K562 (cell line): ENCODE measurements around the gene WWOX. TPM values are rescaled to one million over a fixed set of nuclear protein-coding genes. Genes with fewer than 3 reads are reported as not detected.

Source experiments
- ATAC-seq: fragments of 200-7000 bp; cut with Tn5 transposase; 3 replicates; pipeline ENCODE4 v1.9.1; 2020; ENCODE audit warnings: moderate library complexity
- BruUV-seq: library from RNA; stranded (reverse); fragments of 400-500 nt; replicated peaks from 2 replicates; lab custom pipeline; 2021; lab: Mats Ljungman, UMichigan
- CTCF ChIA-PET: fragments of 300-600 bp; formaldehyde crosslinking; extraction: SDS; loops from one replicate; lab custom pipeline; 2021; ENCODE audit warnings: low intra/inter-chr PET ratio; lab: Yijun Ruan, JAX
- POLR2A ChIA-PET: fragments of 300-600, 350-650 bp; sonication (Branson Sonifier 250); formaldehyde crosslinking; extraction: SDS; loops from one replicate; lab custom pipeline; 2021; ENCODE audit warnings: antibody characterized with exemption, inconsistent platforms; lab: Yijun Ruan, JAX
- DNase-seq, 4 experiments: peaks; one replicate each; pipeline versions ENCODE4 v3.0.0 to v3.0.0-alpha.2; 2011 to 2018; ENCODE audit warnings: low spot score in 3 of 4, mixed read lengths in 3 of 4; ENCODE audit errors: extremely low read depth in 1 of 4
- FAIRE-seq: peaks from 2 replicates; lab custom pipeline; 2011; peaks lifted over from hg19 to GRCh38; lab: Jason Lieb, UNC
- H2AFZ ChIP-seq: 2 replicates; pipeline ENCODE4 v1.6.0; 2011; ENCODE audit warnings: low read depth, low read length, control low read depth, inconsistent platforms
- H3K27ac ChIP-seq: fragments of 200-600 bp; 3 replicates; pipeline ENCODE4 v1.8.0; 2011; ENCODE audit warnings: low read depth, mild to moderate bottlenecking, control low read depth, inconsistent platforms, low read length, moderate library complexity, mixed read lengths; ENCODE audit errors: extremely low read depth
- H3K27me3 ChIP-seq, 2 experiments: fragments of 300-600 bp in 1 of 2; 2 replicates in 1 of 2; 3 replicates in 1 of 2; pipeline versions ENCODE4 v1.6.0 to v1.8.0; 2011; ENCODE audit warnings: inconsistent platforms in 2 of 2, low read length in 2 of 2, mild to moderate bottlenecking in 1 of 2, mixed read lengths in 1 of 2, moderate library complexity in 1 of 2; ENCODE audit not compliant: control insufficient read depth in 2 of 2, insufficient read depth in 2 of 2
- H3K36me3 ChIP-seq: fragments of 300-600 bp; 3 replicates; pipeline ENCODE4 v1.8.0; 2011; ENCODE audit warnings: mild to moderate bottlenecking, low read length, inconsistent platforms; ENCODE audit not compliant: control insufficient read depth, insufficient read depth
- H3K4me1 ChIP-seq, 2 experiments: fragments of 200-600 bp in 1 of 2; replicated peaks in 1 of 2; 2 replicates in 1 of 2; 3 replicates in 1 of 2; pipeline versions ENCODE4 v1.5.1 to v1.8.0; 2011; ENCODE audit warnings: inconsistent platforms in 2 of 2, low read length in 2 of 2, mild to moderate bottlenecking in 1 of 2, mixed read lengths in 1 of 2, moderate library complexity in 1 of 2; ENCODE audit not compliant: control insufficient read depth in 2 of 2, insufficient read depth in 2 of 2
- H3K4me2 ChIP-seq: 2 replicates; pipeline ENCODE4 v1.6.1; 2011; ENCODE audit warnings: low read length, control low read depth, inconsistent platforms, mixed read lengths; ENCODE audit not compliant: insufficient read depth
- H3K4me3 ChIP-seq: fragments of 200-600 bp; sonication (generic), shearing (Covaris generic); 2 replicates; pipeline ENCODE4 v1.5.1; 2016; ENCODE audit warnings: control low read depth, inconsistent platforms
- H3K79me2 ChIP-seq: fragments of 200-600 bp; 3 replicates; pipeline ENCODE4 v1.8.0; 2011; ENCODE audit warnings: low read length, inconsistent platforms; ENCODE audit not compliant: control insufficient read depth, insufficient read depth
- H3K9ac ChIP-seq, 2 experiments: 2 replicates each; pipeline versions ENCODE4 v1.6.0 to v1.6.1; 2011; ENCODE audit warnings: low read depth in 2 of 2, low read length in 2 of 2, control low read depth in 1 of 2, inconsistent platforms in 1 of 2, mild to moderate bottlenecking in 1 of 2, mixed read lengths in 1 of 2; ENCODE audit not compliant: insufficient read depth in 1 of 2
- H3K9me1 ChIP-seq: one replicate; pipeline ENCODE4 v1.6.0; 2011; ENCODE audit warnings: inconsistent platforms, mild to moderate bottlenecking, low read length, moderate library complexity; ENCODE audit not compliant: control insufficient read depth, insufficient read depth
- H3K9me3 ChIP-seq: replicated peaks from 2 replicates; pipeline ENCODE4 v1.5.1; 2011; ENCODE audit warnings: low read depth, low read length, inconsistent platforms; ENCODE audit not compliant: control insufficient read depth, insufficient read depth
- H4K20me1 ChIP-seq: replicated peaks from 2 replicates; pipeline ENCODE4 v1.6.1; 2011; ENCODE audit warnings: low read length, inconsistent platforms, mixed read lengths; ENCODE audit not compliant: control insufficient read depth, insufficient read depth
- EZH2 ChIP-seq: IDR thresholded peaks from 2 replicates; pipeline ENCODE4 v1.6.1; 2012; ENCODE audit warnings: low read depth, mild to moderate bottlenecking, inconsistent platforms, low read length, borderline replicate concordance
- HMGXB4 ChIP-seq: sonication (generic); formaldehyde crosslinking; IDR thresholded peaks from 2 replicates; pipeline ENCODE4 v1.8.1; 2023; ENCODE audit warnings: mild to moderate bottlenecking, missing genetic modification reagents
- JUN ChIP-seq, 2 experiments: sonication (generic) in 1 of 2; formaldehyde crosslinking in 1 of 2; IDR thresholded peaks; 2 replicates each; pipeline versions ENCODE4 v1.6.1 to v1.8.0; 2012 to 2022; ENCODE audit warnings: borderline replicate concordance in 2 of 2, mild to moderate bottlenecking in 2 of 2, improper control_type of control experiment in 1 of 2, low read depth in 1 of 2, low read length in 1 of 2, missing genetic modification reagents in 1 of 2
- KLF1 ChIP-seq: fragments of 450-650 bp; IDR thresholded peaks from 2 replicates; pipeline ENCODE4 v1.6.1; 2016; ENCODE audit warnings: missing genetic modification characterization, missing compliant biosample characterization
- RBFOX2 ChIP-seq: fragments of 200-400 bp; formaldehyde crosslinking; IDR thresholded peaks from 2 replicates; pipeline ENCODE4 v1.6.1; 2017; ENCODE audit warnings: low read depth, mild to moderate bottlenecking, low read length, moderate library complexity
- RNF219 ChIP-seq: fragments of 250-450 bp; sonication (Bioruptor Pico); IDR thresholded peaks from 2 replicates; pipeline ENCODE4 v1.5.0; 2022; ENCODE audit warnings: mild to moderate bottlenecking
- SNIP1 ChIP-seq: fragments of 450-650 bp; IDR thresholded peaks from 2 replicates; pipeline ENCODE4 v1.7.1; 2017; ENCODE audit warnings: low read depth, mild to moderate bottlenecking
- TAF9B ChIP-seq: fragments of 450-650 bp; IDR thresholded peaks from 2 replicates; pipeline ENCODE4 v1.6.1; 2018; ENCODE audit warnings: mild to moderate bottlenecking; ENCODE audit not compliant: partially characterized antibody
- WHSC1 ChIP-seq: IDR thresholded peaks from one replicate; pipeline ENCODE4 v1.6.1; 2012; ENCODE audit warnings: low read length, control low read depth, inconsistent platforms
- ZC3H8 ChIP-seq: fragments of 450-650 bp; IDR thresholded peaks from 2 replicates; pipeline ENCODE4 v1.6.1; 2017
- ZFP36 ChIP-seq: fragments of 150-350 bp; IDR thresholded peaks from 2 replicates; pipeline ENCODE4 v1.6.1; 2018; ENCODE audit warnings: low read length, low read depth; ENCODE audit not compliant: partially characterized antibody
- ZNF282 ChIP-seq: sonication (generic); formaldehyde crosslinking; IDR thresholded peaks from 2 replicates; pipeline ENCODE4 v1.8.1; 2023; ENCODE audit warnings: missing genetic modification reagents
- WGBS: fragments of 100-300 bp; shearing (Covaris generic); methylation state at CpG from one replicate; pipeline ENCODE4 v1.1.6; 2016; ENCODE audit warnings: low coverage, mixed read lengths; ENCODE audit not compliant: insufficient coverage; ENCODE audit errors: missing lambda C conversion rate; 5-methylcytosine and 5-hydroxymethylcytosine counted together
- in situ Hi-C: fragments of 300-500 bp; cut with MboI; formaldehyde crosslinking; loops from 4 replicates; pipeline ENCODE4 v1.15.0; 2018; ENCODE audit warnings: inconsistent platforms, mixed read lengths
- intact Hi-C: fragments of 100-400 bp; cut with micrococcal nuclease; formaldehyde crosslinking; loops from 2 replicates; pipeline ENCODE4 v1.14.2; 2022
- polyA plus RNA-seq, 8 experiments: library from polyadenylated mRNA; depleted of rRNA in 4 of 8; stranded (reverse) in 5 of 8; unstranded in 3 of 8; fragments of >200 nt; fragmentation: Nextera tagmentation in 2 of 8; fragmentation: Illumina TruSeq in 1 of 8; extraction: Ambion mirVana in 2 of 8; extraction: Trizol in 1 of 8; gene quantifications; 2 replicates each; pipeline versions ENCODE4 v1.2.1 to v1.2.3, GENCODE V29; 2011 to 2014; ENCODE audit warnings: inconsistent platforms in 1 of 8, missing spikeins in 1 of 8
- total RNA-seq, 7 experiments: library from RNA; depleted of rRNA in 6 of 7; stranded (reverse); fragments of >200 nt in 6 of 7; fragmentation: Illumina TruSeq in 2 of 7; extraction: Trizol in 2 of 7; gene quantifications; 2 replicates each; pipeline versions ENCODE4 v1.2.1 to v1.2.3, GENCODE V29; 2011 to 2021; ENCODE audit warnings: low replicate concordance in 1 of 7
- TF ChIP-seq, protein P1 (sequence below): fragments of 450-650 bp; IDR thresholded peaks from 2 replicates; pipeline ENCODE4 v1.6.1; 2017; ENCODE audit warnings: antibody characterized with exemption, mild to moderate bottlenecking

The WWOX gene
- total and polyA plus RNA-seq, 9 of the 15 experiments (the other 6 are each of a cell fraction or from before 2014, with no cell fraction given) = 1.6 to 22.7 (median 8.1) TPM

GRCh38 chr16:78507576-78507975 lies 408.1 kb downstream of the WWOX start:
- ATAC-seq = no peak
- no peaks in the 10 kb centered on the region for H3K4me1 ChIP-seq
- no peaks in the 10 kb centered on the region for H3K36me3 ChIP-seq
- no peaks in the 10 kb centered on the region for H3K9me3 ChIP-seq
- H2AFZ ChIP-seq = no peak overlapping the region
- H3K4me3 ChIP-seq = no peak overlapping the region
- no peak for DNase-seq
- ChIA-PET POLR2A (no interaction called here), CTCF (no interaction called here)
- WGBS = 5% methylated on average over 12 of the region's 12 CpGs
- no peak for FAIRE-seq
- BruUV-seq = no TSS peak
- intact Hi-C loops (no loop called here), in situ Hi-C loops (no loop called here)
- H3K79me2 ChIP-seq = no peaks in the 10 kb centered on the region
- H3K9me1 ChIP-seq = no peaks in the 10 kb centered on the region
- no peak overlapping the region for H3K4me2 ChIP-seq
- H4K20me1 ChIP-seq = no peaks in the 10 kb centered on the region
- H3K9ac ChIP-seq = no peak overlapping the region
- peaks cover 27 to 50% of the 10 kb centered on the region in 2 experiments for H3K27me3 ChIP-seq
- H3K27ac ChIP-seq = no peak overlapping the region
- TF ChIP-seq HMGXB4 (CRISPR knock-in tag) (no peak), ZC3H8 (no peak), TAF9B (no peak), KLF1 (tag) (no peak), ZFP36 (no peak), WHSC1 (no peak), JUN (IDR thresholded peaks at IDR 0.05; ENCODE audit: borderline replicate concordance, low read depth, low read length) (no peak), JUN (CRISPR knock-in tag; IDR thresholded peaks at IDR 0.05; ENCODE audit: borderline replicate concordance) (no peak), SNIP1 (no peak), EZH2 (no peak), ZNF282 (CRISPR knock-in tag) (no peak), RBFOX2 (no peak), RNF219 (CRISPR knock-in tag) (no peak)
- TF ChIP-seq, protein P1, sequence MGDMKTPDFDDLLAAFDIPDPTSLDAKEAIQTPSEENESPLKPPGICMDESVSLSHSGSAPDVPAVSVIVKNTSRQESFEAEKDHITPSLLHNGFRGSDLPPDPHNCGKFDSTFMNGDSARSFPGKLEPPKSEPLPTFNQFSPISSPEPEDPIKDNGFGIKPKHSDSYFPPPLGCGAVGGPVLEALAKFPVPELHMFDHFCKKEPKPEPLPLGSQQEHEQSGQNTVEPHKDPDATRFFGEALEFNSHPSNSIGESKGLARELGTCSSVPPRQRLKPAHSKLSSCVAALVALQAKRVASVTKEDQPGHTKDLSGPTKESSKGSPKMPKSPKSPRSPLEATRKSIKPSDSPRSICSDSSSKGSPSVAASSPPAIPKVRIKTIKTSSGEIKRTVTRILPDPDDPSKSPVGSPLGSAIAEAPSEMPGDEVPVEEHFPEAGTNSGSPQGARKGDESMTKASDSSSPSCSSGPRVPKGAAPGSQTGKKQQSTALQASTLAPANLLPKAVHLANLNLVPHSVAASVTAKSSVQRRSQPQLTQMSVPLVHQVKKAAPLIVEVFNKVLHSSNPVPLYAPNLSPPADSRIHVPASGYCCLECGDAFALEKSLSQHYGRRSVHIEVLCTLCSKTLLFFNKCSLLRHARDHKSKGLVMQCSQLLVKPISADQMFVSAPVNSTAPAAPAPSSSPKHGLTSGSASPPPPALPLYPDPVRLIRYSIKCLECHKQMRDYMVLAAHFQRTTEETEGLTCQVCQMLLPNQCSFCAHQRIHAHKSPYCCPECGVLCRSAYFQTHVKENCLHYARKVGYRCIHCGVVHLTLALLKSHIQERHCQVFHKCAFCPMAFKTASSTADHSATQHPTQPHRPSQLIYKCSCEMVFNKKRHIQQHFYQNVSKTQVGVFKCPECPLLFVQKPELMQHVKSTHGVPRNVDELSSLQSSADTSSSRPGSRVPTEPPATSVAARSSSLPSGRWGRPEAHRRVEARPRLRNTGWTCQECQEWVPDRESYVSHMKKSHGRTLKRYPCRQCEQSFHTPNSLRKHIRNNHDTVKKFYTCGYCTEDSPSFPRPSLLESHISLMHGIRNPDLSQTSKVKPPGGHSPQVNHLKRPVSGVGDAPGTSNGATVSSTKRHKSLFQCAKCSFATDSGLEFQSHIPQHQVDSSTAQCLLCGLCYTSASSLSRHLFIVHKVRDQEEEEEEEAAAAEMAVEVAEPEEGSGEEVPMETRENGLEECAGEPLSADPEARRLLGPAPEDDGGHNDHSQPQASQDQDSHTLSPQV = no peak
